ENCODE data around the gene THSD4.

Gene THSD4

DNA sequence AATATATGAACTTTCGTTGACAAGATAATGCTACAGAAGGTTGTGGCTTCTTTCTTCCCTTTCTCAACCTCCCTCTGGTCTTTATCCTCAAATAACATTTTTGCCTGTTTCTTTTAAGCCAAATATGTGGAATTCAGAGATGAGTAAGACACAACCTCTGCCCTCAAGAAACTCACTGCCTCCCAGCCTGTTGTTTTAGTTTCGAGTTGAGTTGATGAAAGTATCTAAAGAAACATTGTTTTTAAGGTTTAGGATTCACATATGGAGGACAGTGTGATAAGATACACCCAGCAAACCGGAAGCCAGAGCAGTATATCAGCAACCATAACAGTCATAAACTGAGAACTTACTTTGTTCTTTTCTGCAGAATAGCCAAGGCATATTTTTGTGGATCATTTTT is 218.6 kb downstream of the THSD4 start:
- DNase-seq = no peak

GRCh38 chr15:71334434-71334833 is 219.2 kb downstream of the THSD4 start:
- DNase-seq = no peak

DNA sequence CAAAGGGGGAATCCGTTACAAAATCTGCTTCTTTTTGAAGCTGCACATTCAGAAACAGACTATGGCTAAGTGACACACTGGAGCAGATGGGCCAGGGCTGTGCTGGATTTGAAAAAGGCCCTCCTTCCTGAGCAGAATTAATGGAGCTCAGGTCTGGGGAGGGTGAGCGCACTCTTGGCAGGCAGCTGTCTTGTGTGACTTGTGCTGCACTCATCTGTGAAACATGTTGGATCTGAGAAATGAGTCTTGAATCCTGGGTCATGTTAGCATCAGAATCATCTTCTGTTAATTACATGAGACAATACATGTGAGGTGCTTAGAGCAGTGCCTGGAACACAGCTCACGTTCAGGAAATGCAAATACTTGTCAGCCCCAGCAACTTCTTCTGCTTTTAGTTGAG is 219.6 kb downstream of the THSD4 start:
- no peak for DNase-seq

- no peak for DNase-seq
Observed at GRCh38 chr15:71335591-71335990, 220.3 kb downstream of the THSD4 start.

DNA sequence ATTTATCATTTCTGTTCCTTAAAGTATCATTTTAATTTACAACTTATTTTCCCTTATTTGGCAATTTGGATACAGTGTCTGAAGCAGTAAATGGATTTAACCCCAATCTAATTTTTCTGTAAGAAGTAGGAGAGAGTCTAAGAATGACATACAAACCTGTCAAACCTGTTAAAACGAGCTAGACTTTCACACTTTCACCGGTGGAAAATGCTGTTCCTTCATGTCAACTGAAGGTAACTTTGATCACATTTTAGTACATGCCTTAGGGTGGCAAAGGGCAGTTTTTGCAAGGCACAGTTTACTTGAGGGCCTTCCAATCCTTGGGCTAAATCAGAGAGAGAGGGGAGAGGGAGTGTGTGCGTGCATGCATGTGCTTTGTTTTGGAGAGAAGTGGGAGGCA is 221.4 kb downstream of the THSD4 start:
- no peak for DNase-seq

DNA sequence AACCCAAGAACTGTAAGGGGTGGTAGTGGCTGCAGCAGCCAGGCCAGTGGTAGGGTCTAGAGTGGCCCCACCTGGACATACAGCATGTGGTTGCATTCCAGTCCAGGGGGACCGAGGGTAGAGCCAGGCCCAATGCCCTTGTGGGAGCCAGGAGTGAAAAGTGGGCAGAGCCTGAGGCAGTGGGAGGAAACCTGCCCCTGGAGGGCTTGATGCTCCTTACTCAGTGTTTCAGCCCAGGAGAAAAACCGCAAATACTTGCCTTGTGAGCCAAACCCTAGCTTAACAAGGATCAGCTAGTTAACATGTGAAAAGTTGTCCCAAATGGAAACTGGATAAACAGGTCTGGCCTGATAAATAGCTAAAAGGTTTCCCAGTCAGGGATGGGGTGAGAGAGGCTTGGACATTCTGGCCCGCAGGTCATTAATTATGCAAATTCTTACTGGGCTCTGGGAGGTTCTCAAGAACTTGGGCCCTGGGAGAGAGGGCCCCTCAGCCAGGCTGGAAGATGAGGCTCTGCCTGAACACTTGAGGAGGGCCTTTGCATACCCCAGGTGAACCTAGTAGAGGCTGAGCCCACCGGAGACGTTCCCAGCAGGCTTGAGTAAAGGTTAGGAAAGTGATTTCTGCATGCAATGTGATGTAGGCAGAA is 222.1 kb downstream of the THSD4 start:
- DNase-seq = no peak

GRCh38 chr15:71338265-71338664 is 223.0 kb downstream of the THSD4 start:
- no peak for DNase-seq

DNA sequence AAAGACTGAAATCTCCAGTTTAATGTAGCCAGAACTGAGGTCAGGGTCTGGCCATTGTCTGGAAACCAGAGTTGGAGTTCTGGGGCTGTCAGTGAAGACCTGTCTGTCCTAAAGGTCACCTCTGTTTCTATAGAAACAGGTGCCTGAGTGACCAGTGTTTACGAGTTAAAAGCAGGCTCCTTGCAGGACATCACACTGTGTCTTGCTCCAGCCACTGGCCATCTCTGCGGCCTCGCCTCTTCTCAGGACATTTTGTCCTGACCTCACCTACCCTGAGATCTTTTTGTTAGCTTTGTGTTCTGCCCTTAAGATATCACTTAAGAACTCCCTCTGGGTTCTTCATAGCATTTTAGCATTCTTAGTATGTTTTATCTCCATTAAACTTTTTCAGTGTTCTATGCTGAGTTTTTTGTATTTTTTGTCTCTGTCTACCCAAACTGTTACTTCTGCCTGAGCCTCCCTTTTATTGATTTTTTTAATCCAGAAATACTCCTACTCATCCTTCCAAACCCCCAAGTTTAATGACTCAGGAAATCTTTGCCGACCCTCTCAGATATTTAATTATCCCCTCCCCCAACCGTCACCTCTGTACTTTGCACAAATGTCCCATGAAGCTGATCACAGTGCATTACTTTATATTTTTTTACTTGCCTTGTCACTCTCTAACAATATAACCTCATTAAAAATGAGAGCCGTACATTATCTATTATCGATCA is 223.7 kb downstream of the THSD4 start:
- no peak for DNase-seq

- DNase-seq = no peak
Observed at GRCh38 chr15:71341811-71342550, 226.7 kb downstream of the THSD4 start.

DNA sequence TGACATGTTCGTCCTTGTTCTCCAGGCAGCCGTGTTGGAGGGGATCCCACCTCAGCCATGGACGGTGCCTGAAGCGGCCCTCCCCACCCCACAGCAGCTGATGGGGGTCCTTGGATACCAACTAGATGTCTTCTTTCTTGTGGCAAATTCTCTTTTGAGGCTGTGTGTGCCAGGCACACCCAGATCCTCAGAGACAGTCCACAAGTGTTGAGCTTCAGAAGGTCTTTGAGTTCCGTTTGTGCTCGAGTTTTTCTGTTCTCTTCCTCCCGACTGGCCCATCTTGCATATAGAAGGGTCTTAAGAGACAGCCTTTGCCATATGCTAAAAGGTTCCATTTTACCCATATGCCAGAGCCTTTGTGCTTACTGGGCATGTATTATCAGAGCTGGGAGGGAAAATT is 227.4 kb downstream of the THSD4 start:
- DNase-seq = no peak

DNA sequence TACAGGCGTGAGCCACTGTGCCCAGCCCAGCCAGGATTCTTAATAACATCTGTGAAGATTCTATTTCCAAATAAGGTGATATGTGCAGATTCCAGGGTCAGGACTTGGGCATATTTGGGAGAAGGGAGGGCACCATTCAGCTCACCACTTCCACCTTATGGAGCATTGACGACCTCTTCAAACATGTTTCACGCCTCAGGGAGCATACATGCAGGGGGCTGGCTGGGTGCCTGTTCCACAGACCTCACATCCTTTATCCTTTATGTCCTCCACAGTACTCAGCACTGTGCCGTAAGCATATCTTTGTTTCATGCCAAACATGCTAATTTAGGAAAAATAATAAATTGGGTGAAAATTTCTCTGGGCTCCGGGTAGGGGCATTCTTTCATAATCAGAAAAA is 229.0 kb downstream of the THSD4 start:
- DNase-seq = no peak

- DNase-seq = no peak
Observed at GRCh38 chr15:71345186-71345585, 229.9 kb downstream of the THSD4 start.

GRCh38 chr15:71346464-71346863 is 231.2 kb downstream of the THSD4 start:
- DNase-seq = no peak

DNA sequence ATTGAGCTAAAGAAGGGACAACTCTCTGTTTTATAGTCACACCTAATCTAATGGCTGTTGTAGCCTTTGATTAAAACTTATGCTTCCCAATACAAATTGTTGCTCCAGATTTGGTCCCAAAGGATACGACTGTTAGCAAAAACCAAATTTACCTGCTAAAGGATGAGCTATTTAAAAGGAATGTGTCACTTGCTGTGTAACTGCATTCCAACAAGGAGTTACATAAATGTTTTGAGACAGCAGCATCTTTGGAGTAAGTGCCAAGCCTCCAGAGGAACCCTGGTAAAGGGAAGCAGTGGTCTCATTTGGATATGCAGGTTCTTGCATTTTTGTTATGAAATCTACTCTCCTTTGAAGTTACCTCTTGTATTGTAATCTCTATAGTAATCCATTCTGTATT is 233.3 kb downstream of the THSD4 start:
- no peak for DNase-seq

- DNase-seq = no peak
Observed at GRCh38 chr15:71349336-71349735, 234.1 kb downstream of the THSD4 start.

DNA sequence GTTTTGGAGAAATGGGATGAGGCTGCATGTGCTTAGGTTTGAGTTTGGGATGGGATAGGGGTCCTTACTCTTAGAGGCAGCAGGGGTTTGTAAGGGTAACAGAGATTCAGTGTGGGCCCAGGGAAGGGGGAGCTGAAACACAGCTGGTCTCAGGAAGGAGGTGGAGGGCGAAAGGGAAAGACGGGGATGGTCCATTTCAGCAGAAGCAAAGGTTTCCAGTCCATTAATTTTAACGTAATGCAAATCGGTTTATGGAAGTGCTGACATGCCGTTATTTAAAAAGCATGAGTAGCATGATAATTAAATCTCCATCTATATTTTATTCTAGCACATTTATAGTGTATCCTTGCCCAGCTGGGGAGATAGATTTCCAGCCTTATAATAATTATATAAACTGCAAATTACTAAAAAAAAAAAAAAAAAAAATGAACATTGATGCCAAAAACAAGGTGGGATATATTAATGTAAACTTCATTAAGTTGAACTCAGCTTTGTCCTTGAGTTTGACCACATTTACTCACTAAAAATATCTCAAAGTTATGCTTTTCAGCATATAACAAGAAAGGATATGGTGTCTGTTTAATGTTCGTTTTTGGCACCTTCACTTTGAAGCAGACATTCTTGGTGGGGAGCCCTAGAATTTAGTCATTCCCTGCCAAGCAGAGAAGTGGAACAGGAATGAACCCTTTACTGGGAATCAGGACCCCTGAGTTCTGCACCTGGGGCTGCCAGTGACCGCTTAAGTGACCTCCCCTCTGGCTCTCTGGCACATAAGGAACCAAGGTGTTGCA is 234.7 kb downstream of the THSD4 start:
- no peak for DNase-seq

DNA sequence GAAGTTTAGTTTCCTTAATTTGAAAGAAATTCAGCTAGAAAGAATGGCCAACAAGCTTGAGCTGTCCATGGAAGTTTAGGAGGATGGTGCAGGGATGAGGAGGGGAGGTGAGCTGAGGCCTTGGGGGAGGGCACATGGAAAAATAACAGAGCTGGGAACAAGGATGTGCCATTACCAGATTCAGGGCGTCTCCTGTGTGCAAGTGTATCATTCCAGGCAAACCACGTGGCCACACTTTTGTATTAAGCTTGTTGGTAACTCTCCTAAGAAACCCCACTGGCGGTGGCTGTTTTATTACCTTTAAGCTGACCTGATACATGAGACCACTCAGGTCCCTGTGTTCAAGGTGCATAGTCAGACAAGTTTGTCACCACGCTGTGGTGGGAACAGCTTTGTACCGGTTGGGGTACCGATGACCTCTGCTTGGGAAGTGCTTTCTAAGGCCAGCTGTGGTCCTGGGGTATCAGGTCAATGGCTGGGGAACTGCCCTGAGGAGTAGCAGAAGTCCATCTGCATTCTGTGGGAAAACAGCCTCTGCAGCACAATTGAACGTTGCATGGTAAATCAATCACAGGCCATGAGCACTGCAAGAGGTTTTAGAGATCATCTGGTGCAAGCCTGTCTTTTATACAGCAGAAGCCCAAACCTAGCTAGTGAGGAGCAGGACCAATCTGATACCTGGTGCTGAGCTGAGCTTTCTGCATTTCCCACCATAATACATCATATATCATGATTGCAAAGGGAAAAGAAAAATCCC is 235.5 kb downstream of the THSD4 start:
- DNase-seq = no peak

DNA sequence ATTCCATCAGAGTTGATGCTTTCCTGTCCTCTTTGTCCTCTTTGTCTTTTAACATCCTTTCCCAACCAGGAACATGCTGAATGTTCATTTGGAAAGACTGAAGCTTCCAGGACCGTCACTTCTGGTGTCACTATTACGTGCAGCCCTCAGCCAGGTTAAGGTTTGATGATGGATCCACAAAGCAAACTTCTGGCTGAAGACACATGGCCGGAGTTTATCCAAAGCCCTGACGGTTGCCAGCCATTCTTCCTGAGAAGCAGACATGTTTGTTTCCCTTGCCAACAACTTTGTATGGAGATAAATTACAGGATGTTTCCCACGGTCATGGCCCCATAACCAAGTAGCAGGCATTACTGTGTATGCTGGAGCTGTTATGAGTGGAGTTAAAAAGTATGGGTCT is 236.9 kb downstream of the THSD4 start:
- no peak for DNase-seq

DNA sequence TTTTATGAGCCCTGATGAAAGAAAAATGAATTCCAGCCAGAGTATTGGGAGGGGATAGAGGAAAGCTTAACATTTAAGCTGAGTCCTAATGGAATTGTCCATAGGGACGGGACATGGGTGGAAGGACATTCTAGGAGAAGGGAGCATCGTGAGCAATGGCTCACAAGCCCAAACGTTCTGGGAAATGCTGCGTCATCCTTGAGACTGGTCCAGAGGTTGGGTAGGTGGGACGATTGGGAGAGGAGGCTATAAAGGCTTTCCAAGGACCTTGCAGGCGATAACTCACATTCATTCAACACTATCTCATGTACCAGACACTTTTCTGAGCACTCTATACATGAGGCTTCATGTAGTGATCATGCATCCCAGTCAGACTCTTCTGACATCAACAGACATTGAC is 237.5 kb downstream of the THSD4 start:
- no peak for DNase-seq

DNA sequence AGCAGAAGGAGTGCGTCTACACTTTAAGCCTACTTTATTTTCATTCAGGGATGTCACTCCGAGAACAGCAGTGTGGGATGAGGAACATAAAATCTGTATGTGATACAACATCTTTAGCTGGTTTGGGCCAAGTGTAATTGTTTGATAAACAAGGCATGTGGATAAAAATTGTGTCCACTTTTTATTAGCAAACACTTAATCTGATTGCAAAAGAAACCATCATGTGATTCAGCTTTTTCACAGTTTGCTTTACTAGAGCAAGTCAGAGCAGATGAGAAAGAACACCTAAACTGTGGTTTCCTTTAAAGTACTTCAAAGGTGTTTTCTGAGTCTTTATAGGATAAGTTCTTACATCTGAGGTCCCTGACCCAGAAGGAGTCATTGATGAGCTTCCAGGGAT is 237.9 kb downstream of the THSD4 start:
- no peak for DNase-seq

DNA sequence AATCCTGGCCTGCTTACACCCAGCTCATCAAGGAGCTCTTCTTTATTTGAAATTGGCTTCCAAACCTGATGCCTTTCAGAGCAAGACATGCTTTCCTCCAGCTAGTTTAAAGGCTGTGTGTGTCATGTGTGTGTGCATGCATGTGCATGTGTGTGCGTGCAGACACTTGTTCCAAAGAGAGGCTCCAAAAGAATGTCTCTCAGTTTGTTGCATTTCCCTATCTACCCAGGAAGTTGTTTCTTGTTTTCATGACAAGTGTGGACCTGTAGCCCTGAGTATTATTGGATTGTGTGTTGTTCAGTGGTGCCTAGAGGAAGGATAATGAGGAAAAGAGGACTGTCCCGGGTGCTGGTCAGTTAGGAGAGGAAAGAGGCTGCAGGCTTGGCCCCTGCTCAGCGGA is 240.0 kb downstream of the THSD4 start:
- no peak for DNase-seq

GRCh38 chr15:71357321-71357732 is 242.1 kb downstream of the THSD4 start:
- DNase-seq = no peak

DNA sequence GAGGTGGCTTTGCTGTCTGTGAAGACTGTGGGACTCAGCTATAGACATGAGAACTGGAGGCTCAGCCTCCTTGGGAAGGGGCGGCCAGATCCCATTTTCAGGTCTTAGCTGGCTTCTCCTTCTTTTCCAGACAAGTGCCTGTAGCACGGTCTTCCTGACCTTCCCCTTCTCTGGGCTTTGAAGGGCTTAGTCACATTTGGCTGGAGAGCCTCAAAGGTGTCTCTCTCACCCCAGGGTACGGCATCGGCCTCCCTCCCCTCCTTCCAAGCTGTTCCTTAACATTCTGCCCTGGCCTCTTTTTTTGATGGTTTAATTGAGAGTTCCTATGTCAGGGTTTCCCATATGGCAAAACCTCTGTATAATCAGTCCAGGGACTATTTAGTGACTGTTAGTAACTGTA is 242.7 kb downstream of the THSD4 start:
- DNase-seq = no peak
